SK-N-SH (cell line): ENCODE results near the gene SCYGR1. TPM values are rescaled to one million over a fixed set of nuclear protein-coding genes. Genes with fewer than 3 reads are reported as not detected.

ENCODE experiments used
- CTCF ChIA-PET: fragments of 300-600, 350-600 bp; formaldehyde crosslinking; extraction: SDS; loops from one replicate; lab custom pipeline; 2021; lab: Yijun Ruan, JAX
- POLR2A ChIA-PET: fragments of 350-600 bp; sonication (Branson Sonifier 250); formaldehyde crosslinking; extraction: SDS; loops from one replicate; lab custom pipeline; 2020; ENCODE audit warnings: antibody characterized with exemption, inconsistent platforms; lab: Yijun Ruan, JAX
- DNase-seq: peaks from one replicate; pipeline ENCODE4 v3.0.0; 2012
- H2AFZ ChIP-seq: fragments of 200-600 bp; sonication (generic); 2 replicates; pipeline ENCODE4 v1.8.1; 2016; ENCODE audit warnings: antibody characterized with exemption, mild to moderate bottlenecking, low read depth
- H3F3A ChIP-seq: fragments of 200-600 bp; sonication (generic); replicated peaks from 2 replicates; pipeline ENCODE3; 2016; ENCODE audit warnings: antibody characterized with exemption, mild to moderate bottlenecking; ENCODE audit not compliant: insufficient read depth
- H3K27ac ChIP-seq, 2 experiments: fragments of 200-500 bp in 1 of 2; fragments of 200-600 bp in 1 of 2; sonication (Bioruptor generic) in 1 of 2; sonication (generic), shearing (Covaris generic) in 1 of 2; 2 replicates each; pipeline versions ENCODE4 v1.5.1 to v1.6.1; 2014 to 2016; ENCODE audit warnings: low read depth in 2 of 2, inconsistent platforms in 1 of 2, low read length in 1 of 2, mild to moderate bottlenecking in 1 of 2, mixed read lengths in 1 of 2
- H3K27me3 ChIP-seq: fragments of 200-600 bp; sonication (generic), shearing (Covaris generic); 2 replicates; pipeline ENCODE4 v1.6.1; 2016; ENCODE audit warnings: mixed run types; ENCODE audit not compliant: insufficient read depth
- H3K36me3 ChIP-seq, 2 experiments: fragments of 200-500 bp in 1 of 2; fragments of 200-600 bp in 1 of 2; sonication (Bioruptor generic) in 1 of 2; sonication (generic) in 1 of 2; replicated peaks in 1 of 2; 2 replicates each; pipeline versions ENCODE3 to v1.5.1; 2014 to 2016; ENCODE audit warnings: low read length in 1 of 2, mild to moderate bottlenecking in 1 of 2; ENCODE audit not compliant: insufficient read depth in 2 of 2, control insufficient read depth in 1 of 2
- H3K4me1 ChIP-seq, 2 experiments: fragments of 200-500 bp in 1 of 2; fragments of 200-600 bp in 1 of 2; sonication (Bioruptor generic) in 1 of 2; sonication (generic), shearing (Covaris generic) in 1 of 2; 2 replicates each; pipeline versions ENCODE4 v1.5.1 to v1.6.1; 2014 to 2016; ENCODE audit warnings: low read depth in 1 of 2, low read length in 1 of 2, mixed run types in 1 of 2; ENCODE audit not compliant: insufficient read depth in 2 of 2, control insufficient read depth in 1 of 2
- H3K4me2 ChIP-seq: fragments of 200-600 bp; sonication (generic), shearing (Covaris generic); 2 replicates; pipeline ENCODE4 v1.6.1; 2017; ENCODE audit warnings: mixed run types
- H3K4me3 ChIP-seq, 2 experiments: fragments of 200-500 bp in 1 of 2; fragments of 200-600 bp in 1 of 2; sonication (Bioruptor generic) in 1 of 2; sonication (generic), shearing (Covaris generic) in 1 of 2; 2 replicates each; pipeline versions ENCODE4 v1.5.1 to v1.8.1; 2014 to 2016; ENCODE audit warnings: low read depth in 2 of 2, inconsistent platforms in 1 of 2, low read length in 1 of 2, mild to moderate bottlenecking in 1 of 2, mixed read lengths in 1 of 2, moderate library complexity in 1 of 2
- H3K79me2 ChIP-seq: fragments of 200-600 bp; sonication (generic); 2 replicates; pipeline ENCODE4 v1.8.1; 2017; ENCODE audit warnings: mild to moderate bottlenecking; ENCODE audit not compliant: insufficient read depth
- H3K9ac ChIP-seq: fragments of 200-600 bp; sonication (generic); 2 replicates; pipeline ENCODE4 v1.6.1; 2017; ENCODE audit warnings: mixed run types
- H3K9me2 ChIP-seq: fragments of 200-600 bp; sonication (generic); 2 replicates; pipeline ENCODE4 v1.6.1; 2017; ENCODE audit warnings: mixed run types
- H3K9me3 ChIP-seq: fragments of 200-600 bp; sonication (generic); 2 replicates; pipeline ENCODE4 v1.6.1; 2017; ENCODE audit warnings: mixed run types, mild to moderate bottlenecking, moderate library complexity
- H4K20me1 ChIP-seq: fragments of 200-600 bp; sonication (generic); 2 replicates; pipeline ENCODE4 v1.6.1; 2017; ENCODE audit warnings: mild to moderate bottlenecking, mixed run types; ENCODE audit not compliant: insufficient read depth
- CHD2 ChIP-seq: fragments of 150-350 bp; IDR thresholded peaks from 2 replicates; pipeline ENCODE4 v1.6.1; 2018; ENCODE audit warnings: low read length; ENCODE audit not compliant: partially characterized antibody
- ELF1 ChIP-seq: IDR thresholded peaks from 2 replicates; pipeline ENCODE4 v1.4.0; 2012
- EZH2phosphoT487 ChIP-seq: fragments of 200-600 bp; sonication (generic); IDR thresholded peaks from 2 replicates; pipeline ENCODE4 v1.6.1; 2017; ENCODE audit warnings: low read depth, mixed run types, mild to moderate bottlenecking, antibody characterized with exemption, moderate library complexity, borderline replicate concordance
- FOXM1 ChIP-seq: IDR thresholded peaks from 2 replicates; pipeline ENCODE4 v1.4.0; 2012; ENCODE audit warnings: low read depth, mild to moderate bottlenecking
- GABPA ChIP-seq: IDR thresholded peaks from 2 replicates; pipeline ENCODE4 v1.4.0; 2012; ENCODE audit warnings: low read depth, mild to moderate bottlenecking
- GATA2 ChIP-seq: sonication (generic); formaldehyde crosslinking; IDR thresholded peaks from 2 replicates; pipeline ENCODE4 v1.5.0; 2020; ENCODE audit warnings: mild to moderate bottlenecking, missing genetic modification reagents
- JUND ChIP-seq: IDR thresholded peaks from 2 replicates; pipeline ENCODE4 v1.4.0; 2012
- MEF2A ChIP-seq: IDR thresholded peaks from 2 replicates; pipeline ENCODE4 v1.4.0; 2012; ENCODE audit warnings: low read depth, borderline replicate concordance
- NRF1 ChIP-seq: IDR thresholded peaks from 2 replicates; pipeline ENCODE4 v1.6.1; 2012; ENCODE audit warnings: low read depth, mild to moderate bottlenecking, low read length
- POLR2AphosphoS5 ChIP-seq: IDR thresholded peaks from 2 replicates; pipeline ENCODE4 v1.6.1; 2012; ENCODE audit warnings: low read depth, low read length
- RCOR1 ChIP-seq: fragments of 150-350 bp; IDR thresholded peaks from 2 replicates; pipeline ENCODE4 v1.6.1; 2017; ENCODE audit warnings: antibody characterized with exemption, low read length
- RXRA ChIP-seq: IDR thresholded peaks from 2 replicates; pipeline ENCODE4 v1.4.0; 2012; ENCODE audit warnings: low read depth, mild to moderate bottlenecking, borderline replicate concordance
- TCF12 ChIP-seq: IDR thresholded peaks from 2 replicates; pipeline ENCODE4 v1.4.0; 2012
- YY1 ChIP-seq: IDR thresholded peaks from 2 replicates; pipeline ENCODE4 v1.4.0; 2012; ENCODE audit warnings: low read depth, mild to moderate bottlenecking
- WGBS: methylation state at CpG from one replicate; pipeline ENCODE4 v1.1.6; 2017; ENCODE audit warnings: low lambda C conversion rate; 5-methylcytosine and 5-hydroxymethylcytosine counted together
- polyA plus RNA-seq, 3 experiments: library from polyadenylated mRNA; depleted of rRNA; stranded (reverse); fragments of >200 nt; gene quantifications; 2 replicates each; pipeline ENCODE4 v1.2.3, GENCODE V29; 2012
- TF ChIP-seq, protein P1 (sequence below): fragments of 150-350 bp; IDR thresholded peaks from 2 replicates; pipeline ENCODE4 v1.6.1; 2017; ENCODE audit warnings: antibody characterized with exemption, low read length, low read depth, borderline replicate concordance
- TF ChIP-seq, protein P2 (sequence below): IDR thresholded peaks from 2 replicates; pipeline ENCODE4 v1.4.0; 2012; ENCODE audit warnings: low read depth, borderline replicate concordance
- TF ChIP-seq, protein P3 (sequence below): fragments of 200-600 bp; sonication (generic); IDR thresholded peaks from 2 replicates; pipeline ENCODE4 v1.6.1; 2017; ENCODE audit warnings: antibody characterized with exemption, mild to moderate bottlenecking, moderate library complexity
- TF ChIP-seq, protein P4 (sequence below): fragments of 150-350 bp; IDR thresholded peaks from 2 replicates; pipeline ENCODE4 v1.6.1; 2016; ENCODE audit warnings: mild to moderate bottlenecking, low read depth, low read length
- TF ChIP-seq, protein P5 (sequence below): IDR thresholded peaks from 2 replicates; pipeline ENCODE4 v1.4.0; 2012; ENCODE audit warnings: low read depth, borderline replicate concordance

The SCYGR1 gene
- polyA plus RNA-seq, 1 of the 3 experiments (the other 2 are of a cell fraction), result not detected

DNA sequence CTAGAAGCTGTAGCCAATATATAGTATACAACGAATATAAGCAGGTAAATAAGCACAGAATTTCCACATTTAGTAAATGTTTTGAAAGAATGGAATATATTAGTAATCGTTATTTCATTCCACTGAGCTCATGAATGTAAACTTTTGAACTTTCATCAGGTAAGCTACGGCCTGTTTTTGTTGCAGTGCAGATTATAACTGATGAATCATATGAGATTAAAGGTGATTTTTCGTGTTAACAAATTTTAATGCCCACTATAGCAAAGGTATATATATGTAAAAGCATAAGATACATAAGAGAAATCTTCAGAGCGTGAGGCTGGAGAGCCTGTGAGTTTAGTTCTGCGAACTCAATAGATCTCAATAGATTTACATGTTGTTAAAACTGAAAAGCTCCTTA lies 1.1 kb downstream of the SCYGR1 start:
- 0 out of 2 replicates have a peak, but pooled peaks cover 8% of the 10 kb centered on the region for H3K9me3 ChIP-seq
- TF ChIP-seq FOXM1 (no peak), JUND (no peak), POLR2AphosphoS5 (no peak), CHD2 (no peak), RXRA (no peak), YY1 (no peak), GABPA (no peak), ELF1 (no peak), RCOR1 (no peak), GATA2 (CRISPR knock-in tag) (no peak), EZH2phosphoT487 (no peak), MEF2A (no peak), NRF1 (no peak), TCF12 (no peak)
- TF ChIP-seq, protein P1, sequence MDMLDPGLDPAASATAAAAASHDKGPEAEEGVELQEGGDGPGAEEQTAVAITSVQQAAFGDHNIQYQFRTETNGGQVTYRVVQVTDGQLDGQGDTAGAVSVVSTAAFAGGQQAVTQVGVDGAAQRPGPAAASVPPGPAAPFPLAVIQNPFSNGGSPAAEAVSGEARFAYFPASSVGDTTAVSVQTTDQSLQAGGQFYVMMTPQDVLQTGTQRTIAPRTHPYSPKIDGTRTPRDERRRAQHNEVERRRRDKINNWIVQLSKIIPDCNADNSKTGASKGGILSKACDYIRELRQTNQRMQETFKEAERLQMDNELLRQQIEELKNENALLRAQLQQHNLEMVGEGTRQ, result no peak
- TF ChIP-seq, protein P2, sequence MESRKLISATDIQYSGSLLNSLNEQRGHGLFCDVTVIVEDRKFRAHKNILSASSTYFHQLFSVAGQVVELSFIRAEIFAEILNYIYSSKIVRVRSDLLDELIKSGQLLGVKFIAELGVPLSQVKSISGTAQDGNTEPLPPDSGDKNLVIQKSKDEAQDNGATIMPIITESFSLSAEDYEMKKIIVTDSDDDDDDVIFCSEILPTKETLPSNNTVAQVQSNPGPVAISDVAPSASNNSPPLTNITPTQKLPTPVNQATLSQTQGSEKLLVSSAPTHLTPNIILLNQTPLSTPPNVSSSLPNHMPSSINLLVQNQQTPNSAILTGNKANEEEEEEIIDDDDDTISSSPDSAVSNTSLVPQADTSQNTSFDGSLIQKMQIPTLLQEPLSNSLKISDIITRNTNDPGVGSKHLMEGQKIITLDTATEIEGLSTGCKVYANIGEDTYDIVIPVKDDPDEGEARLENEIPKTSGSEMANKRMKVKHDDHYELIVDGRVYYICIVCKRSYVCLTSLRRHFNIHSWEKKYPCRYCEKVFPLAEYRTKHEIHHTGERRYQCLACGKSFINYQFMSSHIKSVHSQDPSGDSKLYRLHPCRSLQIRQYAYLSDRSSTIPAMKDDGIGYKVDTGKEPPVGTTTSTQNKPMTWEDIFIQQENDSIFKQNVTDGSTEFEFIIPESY, result no peak
- TF ChIP-seq, protein P3, sequence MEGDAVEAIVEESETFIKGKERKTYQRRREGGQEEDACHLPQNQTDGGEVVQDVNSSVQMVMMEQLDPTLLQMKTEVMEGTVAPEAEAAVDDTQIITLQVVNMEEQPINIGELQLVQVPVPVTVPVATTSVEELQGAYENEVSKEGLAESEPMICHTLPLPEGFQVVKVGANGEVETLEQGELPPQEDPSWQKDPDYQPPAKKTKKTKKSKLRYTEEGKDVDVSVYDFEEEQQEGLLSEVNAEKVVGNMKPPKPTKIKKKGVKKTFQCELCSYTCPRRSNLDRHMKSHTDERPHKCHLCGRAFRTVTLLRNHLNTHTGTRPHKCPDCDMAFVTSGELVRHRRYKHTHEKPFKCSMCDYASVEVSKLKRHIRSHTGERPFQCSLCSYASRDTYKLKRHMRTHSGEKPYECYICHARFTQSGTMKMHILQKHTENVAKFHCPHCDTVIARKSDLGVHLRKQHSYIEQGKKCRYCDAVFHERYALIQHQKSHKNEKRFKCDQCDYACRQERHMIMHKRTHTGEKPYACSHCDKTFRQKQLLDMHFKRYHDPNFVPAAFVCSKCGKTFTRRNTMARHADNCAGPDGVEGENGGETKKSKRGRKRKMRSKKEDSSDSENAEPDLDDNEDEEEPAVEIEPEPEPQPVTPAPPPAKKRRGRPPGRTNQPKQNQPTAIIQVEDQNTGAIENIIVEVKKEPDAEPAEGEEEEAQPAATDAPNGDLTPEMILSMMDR, result no peak
- TF ChIP-seq, protein P4, sequence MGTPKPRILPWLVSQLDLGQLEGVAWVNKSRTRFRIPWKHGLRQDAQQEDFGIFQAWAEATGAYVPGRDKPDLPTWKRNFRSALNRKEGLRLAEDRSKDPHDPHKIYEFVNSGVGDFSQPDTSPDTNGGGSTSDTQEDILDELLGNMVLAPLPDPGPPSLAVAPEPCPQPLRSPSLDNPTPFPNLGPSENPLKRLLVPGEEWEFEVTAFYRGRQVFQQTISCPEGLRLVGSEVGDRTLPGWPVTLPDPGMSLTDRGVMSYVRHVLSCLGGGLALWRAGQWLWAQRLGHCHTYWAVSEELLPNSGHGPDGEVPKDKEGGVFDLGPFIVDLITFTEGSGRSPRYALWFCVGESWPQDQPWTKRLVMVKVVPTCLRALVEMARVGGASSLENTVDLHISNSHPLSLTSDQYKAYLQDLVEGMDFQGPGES, result no peak
- TF ChIP-seq, protein P5, sequence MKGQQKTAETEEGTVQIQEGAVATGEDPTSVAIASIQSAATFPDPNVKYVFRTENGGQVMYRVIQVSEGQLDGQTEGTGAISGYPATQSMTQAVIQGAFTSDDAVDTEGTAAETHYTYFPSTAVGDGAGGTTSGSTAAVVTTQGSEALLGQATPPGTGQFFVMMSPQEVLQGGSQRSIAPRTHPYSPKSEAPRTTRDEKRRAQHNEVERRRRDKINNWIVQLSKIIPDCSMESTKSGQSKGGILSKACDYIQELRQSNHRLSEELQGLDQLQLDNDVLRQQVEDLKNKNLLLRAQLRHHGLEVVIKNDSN, result no peak
- POLR2A ChIA-PET, result no interaction called here

More for the DNA sequence above, 1.1 kb downstream of the SCYGR1 start:
- no peaks in the 10 kb centered on the region for H3K9me2 ChIP-seq
- 67% methylated on average over 6 of the region's 6 CpGs for WGBS
- no peak overlapping the region for H3K4me3 ChIP-seq
- DNase-seq, result no peak
- CTCF ChIA-PET, result interaction anchor here (1.7 kb wide), 1 partner anchor 19 kb away, joined by 11 read pairs; no protein-coding TSS in a partner anchor
- H4K20me1 ChIP-seq, result no peaks in the 10 kb centered on the region
- no peaks in the 10 kb centered on the region for H3F3A ChIP-seq
- H3K27ac ChIP-seq, result no peak overlapping the region
- no peaks in the 10 kb centered on the region for H3K36me3 ChIP-seq
- no peak overlapping the region for H3K9ac ChIP-seq
- H3K4me2 ChIP-seq, result no peak overlapping the region
- H2AFZ ChIP-seq, result no peak overlapping the region
- no peaks in the 10 kb centered on the region for H3K79me2 ChIP-seq
- H3K4me1 ChIP-seq, result no peaks in the 10 kb centered on the region; a peak in 1 of 4 replicates
- H3K27me3 ChIP-seq, result no peaks in the 10 kb centered on the region
